Left hindlimb (tissue), 1 donor: ENCODE measurements around the gene INAFM2.

Source experiments
- DNase-seq: peaks from one replicate; pipeline ENCODE4 v3.0.0-alpha.2; 2018

The INAFM2 gene

GRCh38 chr15:40330368-40330836, 6.9 kb downstream of the INAFM2 start:
- DNase-seq = no peak

- DNase-seq = no peak
Observed at GRCh38 chr15:40331026-40331425, 7.5 kb downstream of the INAFM2 start.

GRCh38 chr15:40331637-40332036, 8.1 kb downstream of the INAFM2 start:
- DNase-seq = no peak

- DNase-seq = no peak
Observed at GRCh38 chr15:40332113-40332781, 8.8 kb downstream of the INAFM2 start.

- peak; percentile 78 for DNase-seq
Observed at GRCh38 chr15:40333922-40334492, 10.5 kb downstream of the INAFM2 start.

- DNase-seq = no peak
Observed at GRCh38 chr15:40334541-40334940, 11.0 kb downstream of the INAFM2 start.

GRCh38 chr15:40334941-40335795, 11.7 kb downstream of the INAFM2 start:
- DNase-seq = no peak

GRCh38 chr15:40335938-40336743, 12.6 kb downstream of the INAFM2 start:
- no peak for DNase-seq

GRCh38 chr15:40336744-40337122, 13.2 kb downstream of the INAFM2 start:
- DNase-seq = no peak

- no peak for DNase-seq
Observed at GRCh38 chr15:40337597-40337996, 14.1 kb downstream of the INAFM2 start.

- peak; percentile 69 for DNase-seq
Observed at GRCh38 chr15:40338041-40338657, 14.7 kb downstream of the INAFM2 start.

- no peak for DNase-seq
Observed at GRCh38 chr15:40338921-40339620, 15.6 kb downstream of the INAFM2 start.

- no peak for DNase-seq
Observed at GRCh38 chr15:40339621-40339945, 16.1 kb downstream of the INAFM2 start.

GRCh38 chr15:40340038-40340739, 16.7 kb downstream of the INAFM2 start:
- peak; percentile 64 for DNase-seq

GRCh38 chr15:40340740-40341400, 17.4 kb downstream of the INAFM2 start, which contains the start of gene CCDC9B:
CCDC9B (minus strand) TSS chr15:40340939; CDS start chr15:40340819, 120 bp downstream.
- DNase-seq = peak; percentile 78

GRCh38 chr15:40342416-40343320, 19.2 kb downstream of the INAFM2 start:
- no peak for DNase-seq

GRCh38 chr15:40343512-40343911, 20.0 kb downstream of the INAFM2 start:
- no peak for DNase-seq

- no peak for DNase-seq
Observed at GRCh38 chr15:40344217-40344616, 20.7 kb downstream of the INAFM2 start.

- no peak for DNase-seq
Observed at GRCh38 chr15:40344631-40345120, 21.2 kb downstream of the INAFM2 start.
